Endothelial cell of umbilical vein (primary cell): Measurements from ENCODE around the gene WDR48. TPM values are rescaled to one million over a fixed set of nuclear protein-coding genes. Genes with fewer than 3 reads are reported as not detected.

ENCODE experiments used
- BruUV-seq: library from RNA; stranded (reverse); fragments of 400-500 nt; replicated peaks from 2 replicates; lab custom pipeline; 2021; lab: Mats Ljungman, UMichigan
- CTCF ChIA-PET: fragments of 300-600, 350-600 bp; sonication (Branson Sonifier 250); formaldehyde crosslinking; loops from one replicate; lab custom pipeline; 2021; ENCODE audit warnings: antibody characterized with exemption, inconsistent platforms; lab: Charles Lee
- POLR2A ChIA-PET: fragments of 300-600, 350-600 bp; sonication (Branson Sonifier 250); formaldehyde crosslinking; loops from one replicate; lab custom pipeline; 2021; ENCODE audit warnings: antibody characterized with exemption, inconsistent platforms; lab: Charles Lee
- DNase-seq: peaks from one replicate; pipeline ENCODE4 v3.0.0-alpha.2; 2011; ENCODE audit warnings: low read depth, low spot score
- FAIRE-seq: peaks from 2 replicates; lab custom pipeline; 2011; peaks lifted over from hg19 to GRCh38; lab: Jason Lieb, UNC
- H2AFZ ChIP-seq: 2 replicates; pipeline ENCODE4 v1.6.0; 2012; ENCODE audit warnings: low read depth, low read length, control low read depth, inconsistent platforms
- H3K27ac ChIP-seq: 2 replicates; pipeline ENCODE4 v1.5.1; 2011; ENCODE audit warnings: low read depth, mild to moderate bottlenecking, control low read depth, low read length, moderate library complexity; ENCODE audit not compliant: insufficient read depth
- H3K27me3 ChIP-seq, 2 experiments: 2 replicates each; pipeline versions ENCODE4 v1.6.0 to v1.6.1; 2011; ENCODE audit warnings: low read length in 2 of 2, mixed read lengths in 1 of 2; ENCODE audit not compliant: control insufficient read depth in 2 of 2, insufficient read depth in 2 of 2
- H3K36me3 ChIP-seq, 2 experiments: 2 replicates in 1 of 2; 3 replicates in 1 of 2; pipeline ENCODE4 v1.5.1; 2011; ENCODE audit warnings: low read length in 2 of 2, mild to moderate bottlenecking in 1 of 2, moderate library complexity in 1 of 2; ENCODE audit not compliant: control insufficient read depth in 2 of 2, insufficient read depth in 2 of 2; ENCODE audit errors: extremely low read depth in 1 of 2
- H3K4me1 ChIP-seq: 3 replicates; pipeline ENCODE4 v1.5.1; 2011; ENCODE audit warnings: mild to moderate bottlenecking, low read length; ENCODE audit not compliant: control insufficient read depth, insufficient read depth; ENCODE audit errors: extremely low read depth
- H3K4me2 ChIP-seq: 2 replicates; pipeline ENCODE4 v1.6.1; 2011; ENCODE audit warnings: low read length, control low read depth, mixed read lengths; ENCODE audit not compliant: insufficient read depth
- H3K4me3 ChIP-seq, 3 experiments: fragments of 200-600 bp in 1 of 3; sonication (generic), shearing (Covaris generic) in 1 of 3; replicated peaks in 1 of 3; 2 replicates each; pipeline ENCODE4 v1.5.1; 2011 to 2016; ENCODE audit warnings: control low read depth in 3 of 3, low read length in 3 of 3, mild to moderate bottlenecking in 2 of 3, inconsistent platforms in 1 of 3, low read depth in 1 of 3, moderate library complexity in 1 of 3; ENCODE audit not compliant: insufficient read depth in 1 of 3
- H3K79me2 ChIP-seq: 2 replicates; pipeline ENCODE4 v1.6.0; 2012; ENCODE audit warnings: low read length, inconsistent platforms; ENCODE audit not compliant: control insufficient read depth, insufficient read depth
- H3K9ac ChIP-seq: replicated peaks from 2 replicates; pipeline ENCODE3; 2011; ENCODE audit warnings: low read length, control low read depth; ENCODE audit not compliant: insufficient read depth; ENCODE audit errors: extremely low read depth
- H3K9me1 ChIP-seq: replicated peaks from 3 replicates; pipeline ENCODE4 v1.6.0; 2011; ENCODE audit warnings: mild to moderate bottlenecking, low read length; ENCODE audit not compliant: control insufficient read depth, insufficient read depth; ENCODE audit errors: extremely low read depth
- H3K9me3 ChIP-seq: replicated peaks from 2 replicates; pipeline ENCODE4 v1.5.1; 2012; ENCODE audit warnings: low read length, inconsistent platforms; ENCODE audit not compliant: control insufficient read depth, insufficient read depth
- H4K20me1 ChIP-seq: replicated peaks from 2 replicates; pipeline ENCODE3; 2011; ENCODE audit warnings: mild to moderate bottlenecking, low read length; ENCODE audit not compliant: control insufficient read depth, insufficient read depth; ENCODE audit errors: extremely low read depth
- CTCF ChIP-seq, 2 donors: IDR thresholded peaks; 1 replicate in 1 of 2; 2 replicates in 1 of 2; pipeline ENCODE4 v1.5.1; 2011; ENCODE audit warnings: low read length in 2 of 2, mild to moderate bottlenecking in 2 of 2, moderate library complexity in 2 of 2, control low read depth in 1 of 2, inconsistent platforms in 1 of 2, low read depth in 1 of 2; ENCODE audit not compliant: insufficient read depth in 1 of 2; ENCODE audit errors: extremely low read depth in 1 of 2
- EZH2 ChIP-seq: IDR thresholded peaks from 2 replicates; pipeline ENCODE4 v1.6.1; 2012; ENCODE audit warnings: borderline replicate concordance, low read depth, mild to moderate bottlenecking, moderate library complexity, low read length, inconsistent platforms; ENCODE audit not compliant: severe bottlenecking
- FOS ChIP-seq: IDR thresholded peaks from 2 replicates; pipeline ENCODE4 v1.6.1; 2011; ENCODE audit warnings: mild to moderate bottlenecking, low read length, moderate library complexity, borderline replicate concordance; ENCODE audit not compliant: insufficient read depth
- GATA2 ChIP-seq: IDR thresholded peaks from 2 replicates; pipeline ENCODE4 v1.7.0; 2011; ENCODE audit warnings: low read depth, mild to moderate bottlenecking, moderate library complexity, mixed read lengths, low read length; ENCODE audit not compliant: insufficient read length, insufficient read depth
- JUN ChIP-seq: IDR thresholded peaks from 2 replicates; pipeline ENCODE4 v1.6.1; 2011; ENCODE audit warnings: borderline replicate concordance, low read depth; ENCODE audit not compliant: insufficient read length, insufficient read depth
- MAX ChIP-seq: IDR thresholded peaks from 2 replicates; pipeline ENCODE4 v1.6.1; 2011; ENCODE audit not compliant: insufficient read depth, insufficient read length
- MYC ChIP-seq: IDR thresholded peaks from one replicate; pipeline ENCODE4 v1.6.1; 2011; ENCODE audit warnings: mild to moderate bottlenecking, low read depth, low read length
- POLR2A ChIP-seq: IDR thresholded peaks from 2 replicates; pipeline ENCODE4 v1.6.1; 2012; ENCODE audit warnings: low read depth, mild to moderate bottlenecking, control low read depth, low read length
- POLR2AphosphoS5 ChIP-seq: IDR thresholded peaks from 2 replicates; pipeline ENCODE4 v1.6.1; 2012; ENCODE audit warnings: low read depth, mild to moderate bottlenecking, control low read depth, low read length, moderate library complexity; ENCODE audit not compliant: insufficient read depth
- dilution Hi-C: fragments of 300-500 bp; cut with MboI; formaldehyde crosslinking; loops from one replicate; pipeline ENCODE4 v1.15.0; 2019; ENCODE audit warnings: low sequenced_read_pairs; ENCODE audit not compliant: extremely low pct_ligation_motif_present
- intact Hi-C: fragments of 100-400 bp; cut with micrococcal nuclease; formaldehyde crosslinking; loops from one replicate; pipeline ENCODE4 v1.10.0; 2022
- polyA plus RNA-seq, 4 experiments: library from polyadenylated mRNA; depleted of rRNA in 3 of 4; stranded (reverse) in 3 of 4; unstranded in 1 of 4; fragments of >200 nt; gene quantifications; 2 replicates each; pipeline versions ENCODE4 v1.2.1 to v1.2.3, GENCODE V29; 2011 to 2012; ENCODE audit warnings: missing spikeins in 1 of 4
- total RNA-seq: library from RNA; stranded (reverse); gene quantifications from 2 replicates; pipeline ENCODE4 v1.2.3, GENCODE V29; 2021

WDR48 gene
- total and polyA plus RNA-seq, 2 donors (not counting 3 experiments of a cell fraction or from before 2014, with no cell fraction given) = 13.7 to 25.3 TPM

GRCh38 chr3:39136533-39137434, 85.0 kb downstream of the WDR48 start:
- dilution Hi-C loops = no loop called here
- TF ChIP-seq MYC (no peak), FOS (no peak), MAX (no peak), POLR2AphosphoS5 (no peak), JUN (no peak), CTCF (IDR thresholded peaks at IDR 0.05; ENCODE audit: extremely low read depth in 1 of 2, insufficient read depth in 1 of 2, low read depth in 1 of 2, low read length in 2 of 2) (no peak), GATA2 (no peak), POLR2A (no peak), EZH2 (no peak)
- no peak for FAIRE-seq
- Histone ChIP-seq H3K9ac (no peak overlapping the region), H3K9me1 (no peaks in the 10 kb centered on the region), H3K4me3 (no peak overlapping the region), H4K20me1 (no peaks in the 10 kb centered on the region), H3K36me3 (peaks cover 0 to 3% of the 10 kb centered on the region in 2 experiments), H3K27ac (no peak overlapping the region), H3K27me3 (no peaks in the 10 kb centered on the region), H3K4me2 (no peak overlapping the region), H3K79me2 (peaks cover 6% of the 10 kb centered on the region), H3K9me3 (no peaks in the 10 kb centered on the region), H3K4me1 (peaks cover 11% of the 10 kb centered on the region), H2AFZ (no peak overlapping the region)
- BruUV-seq = no TSS peak
- no peak for DNase-seq
- CTCF ChIA-PET = interaction anchor here (1.2 to 2.2 kb wide), 3 partner anchors 10 to 152 kb away, joined by 3 to 7 read pairs (median 4); no protein-coding TSS in a partner anchor
- POLR2A ChIA-PET = no interaction called here
- intact Hi-C loops = no loop called here
